Right forelimb (tissue), 1 donor: Measurements from ENCODE around the gene UGT1A8.

Experiments
- DNase-seq: peaks from one replicate; pipeline ENCODE4 v3.0.0-alpha.2; 2018

UGT1A8 gene

GRCh38 chr2:233822101-233822771, 204.8 kb downstream of the UGT1A8 start:
- peak; percentile 11 for DNase-seq
